Panc1 (cell line): ENCODE results near the gene ABCC8.

Experiments
- POLR2AphosphoS5 ChIP-seq: IDR thresholded peaks from 2 replicates; pipeline ENCODE4 v1.6.1; 2012; ENCODE audit warnings: mild to moderate bottlenecking, low read depth, low read length, moderate library complexity
- TF ChIP-seq, protein P1 (sequence below): fragments of 450-650 bp; IDR thresholded peaks from 2 replicates; pipeline ENCODE4 v1.5.1; 2017; ENCODE audit warnings: mild to moderate bottlenecking
- TF ChIP-seq, protein P2 (sequence below), 2 experiments: IDR thresholded peaks; 2 replicates each; pipeline ENCODE4 v1.6.1; 2011 to 2012; ENCODE audit warnings: low read depth in 2 of 2, control low read depth in 1 of 2, low read length in 1 of 2, mild to moderate bottlenecking in 1 of 2, moderate library complexity in 1 of 2; ENCODE audit not compliant: insufficient read depth in 1 of 2

DNA sequence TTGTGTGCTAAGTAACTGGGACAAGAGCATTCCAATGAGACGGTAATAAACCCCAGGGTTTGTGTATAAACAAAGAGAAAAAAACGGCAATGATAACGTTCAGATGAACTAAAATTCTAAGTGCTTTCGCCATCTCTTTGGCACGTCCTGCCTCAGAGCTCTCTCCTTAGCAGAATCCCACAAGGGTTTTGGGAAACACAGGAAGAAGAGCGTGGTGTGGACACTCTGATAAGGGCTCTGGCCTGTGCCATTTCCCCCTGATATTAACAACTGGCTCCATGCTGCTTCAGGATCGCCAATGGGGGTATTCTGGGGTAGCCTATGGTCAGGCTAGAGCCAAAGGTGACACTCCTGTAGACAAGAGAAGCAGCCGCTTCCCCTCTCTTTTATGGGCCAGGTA, 18.4 kb downstream of the ABCC8 start:
- TF ChIP-seq POLR2AphosphoS5, result no peak
- TF ChIP-seq, protein P1, sequence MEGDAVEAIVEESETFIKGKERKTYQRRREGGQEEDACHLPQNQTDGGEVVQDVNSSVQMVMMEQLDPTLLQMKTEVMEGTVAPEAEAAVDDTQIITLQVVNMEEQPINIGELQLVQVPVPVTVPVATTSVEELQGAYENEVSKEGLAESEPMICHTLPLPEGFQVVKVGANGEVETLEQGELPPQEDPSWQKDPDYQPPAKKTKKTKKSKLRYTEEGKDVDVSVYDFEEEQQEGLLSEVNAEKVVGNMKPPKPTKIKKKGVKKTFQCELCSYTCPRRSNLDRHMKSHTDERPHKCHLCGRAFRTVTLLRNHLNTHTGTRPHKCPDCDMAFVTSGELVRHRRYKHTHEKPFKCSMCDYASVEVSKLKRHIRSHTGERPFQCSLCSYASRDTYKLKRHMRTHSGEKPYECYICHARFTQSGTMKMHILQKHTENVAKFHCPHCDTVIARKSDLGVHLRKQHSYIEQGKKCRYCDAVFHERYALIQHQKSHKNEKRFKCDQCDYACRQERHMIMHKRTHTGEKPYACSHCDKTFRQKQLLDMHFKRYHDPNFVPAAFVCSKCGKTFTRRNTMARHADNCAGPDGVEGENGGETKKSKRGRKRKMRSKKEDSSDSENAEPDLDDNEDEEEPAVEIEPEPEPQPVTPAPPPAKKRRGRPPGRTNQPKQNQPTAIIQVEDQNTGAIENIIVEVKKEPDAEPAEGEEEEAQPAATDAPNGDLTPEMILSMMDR, result no peak
- TF ChIP-seq, protein P2, sequence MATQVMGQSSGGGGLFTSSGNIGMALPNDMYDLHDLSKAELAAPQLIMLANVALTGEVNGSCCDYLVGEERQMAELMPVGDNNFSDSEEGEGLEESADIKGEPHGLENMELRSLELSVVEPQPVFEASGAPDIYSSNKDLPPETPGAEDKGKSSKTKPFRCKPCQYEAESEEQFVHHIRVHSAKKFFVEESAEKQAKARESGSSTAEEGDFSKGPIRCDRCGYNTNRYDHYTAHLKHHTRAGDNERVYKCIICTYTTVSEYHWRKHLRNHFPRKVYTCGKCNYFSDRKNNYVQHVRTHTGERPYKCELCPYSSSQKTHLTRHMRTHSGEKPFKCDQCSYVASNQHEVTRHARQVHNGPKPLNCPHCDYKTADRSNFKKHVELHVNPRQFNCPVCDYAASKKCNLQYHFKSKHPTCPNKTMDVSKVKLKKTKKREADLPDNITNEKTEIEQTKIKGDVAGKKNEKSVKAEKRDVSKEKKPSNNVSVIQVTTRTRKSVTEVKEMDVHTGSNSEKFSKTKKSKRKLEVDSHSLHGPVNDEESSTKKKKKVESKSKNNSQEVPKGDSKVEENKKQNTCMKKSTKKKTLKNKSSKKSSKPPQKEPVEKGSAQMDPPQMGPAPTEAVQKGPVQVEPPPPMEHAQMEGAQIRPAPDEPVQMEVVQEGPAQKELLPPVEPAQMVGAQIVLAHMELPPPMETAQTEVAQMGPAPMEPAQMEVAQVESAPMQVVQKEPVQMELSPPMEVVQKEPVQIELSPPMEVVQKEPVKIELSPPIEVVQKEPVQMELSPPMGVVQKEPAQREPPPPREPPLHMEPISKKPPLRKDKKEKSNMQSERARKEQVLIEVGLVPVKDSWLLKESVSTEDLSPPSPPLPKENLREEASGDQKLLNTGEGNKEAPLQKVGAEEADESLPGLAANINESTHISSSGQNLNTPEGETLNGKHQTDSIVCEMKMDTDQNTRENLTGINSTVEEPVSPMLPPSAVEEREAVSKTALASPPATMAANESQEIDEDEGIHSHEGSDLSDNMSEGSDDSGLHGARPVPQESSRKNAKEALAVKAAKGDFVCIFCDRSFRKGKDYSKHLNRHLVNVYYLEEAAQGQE (IDR thresholded peaks at IDR 0.05; ENCODE audit: insufficient read depth in 1 of 2, low read depth in 2 of 2, low read length in 1 of 2), result no peak
